OCI-LY3 (cell line): Measurements from ENCODE around the gene TNRC6C.
"Not testable (repeated sequence)": the region's sequence is repeated elsewhere in the genome, so short reads cannot be mapped to it uniquely, and the experiment has no call there.

Experiments used
- H2AFZ ChIP-seq: fragments of 200-600, 300-600 bp; shearing (Covaris generic); 2 replicates; pipeline ENCODE4 v1.6.0; 2014; ENCODE audit warnings: antibody characterized with exemption, low read depth, low read length
- H3K27ac ChIP-seq: fragments of 200-600, 300-600 bp; sonication (generic); 2 replicates; pipeline ENCODE4 v1.5.1; 2014; ENCODE audit warnings: mild to moderate bottlenecking, low read length, moderate library complexity, mixed read lengths
- H3K27me3 ChIP-seq: fragments of 200-600, 300-600 bp; sonication (generic); 2 replicates; pipeline ENCODE4 v1.6.1; 2014; ENCODE audit warnings: low read depth, low read length, mixed read lengths
- H3K36me3 ChIP-seq: fragments of 200-600, 300-600 bp; sonication (generic); replicated peaks from 2 replicates; pipeline ENCODE3; 2014; ENCODE audit warnings: low read depth, low read length, mixed read lengths
- H3K4me1 ChIP-seq: fragments of 300-600, 200-600 bp; sonication (generic); 2 replicates; pipeline ENCODE4 v1.6.1; 2014; ENCODE audit warnings: low read length, mixed read lengths
- H3K4me2 ChIP-seq: fragments of 200-600, 300-600 bp; sonication (generic); 2 replicates; pipeline ENCODE4 v1.6.1; 2014; ENCODE audit warnings: low read length, mixed read lengths
- H3K4me3 ChIP-seq: fragments of 300-600, 200-600 bp; sonication (generic); 2 replicates; pipeline ENCODE4 v1.5.1; 2014; ENCODE audit warnings: antibody characterized with exemption, mild to moderate bottlenecking, low read length, moderate library complexity
- H3K79me2 ChIP-seq: fragments of 300-600, 200-600 bp; shearing (Covaris generic); 2 replicates; pipeline ENCODE4 v1.6.1; 2014; ENCODE audit warnings: mild to moderate bottlenecking, low read length, mixed read lengths
- H3K9ac ChIP-seq: fragments of 300-600, 200-600 bp; shearing (Covaris generic); 2 replicates; pipeline ENCODE4 v1.6.0; 2014; ENCODE audit warnings: mild to moderate bottlenecking, low read length, moderate library complexity
- H3K9me3 ChIP-seq: fragments of 200-600, 300-600 bp; shearing (Covaris generic); 2 replicates; pipeline ENCODE4 v1.6.1; 2014; ENCODE audit warnings: low read length, mixed read lengths; ENCODE audit not compliant: insufficient read depth
- H4K20me1 ChIP-seq: fragments of 200-600, 300-600 bp; sonication (generic); 2 replicates; pipeline ENCODE4 v1.6.1; 2016; ENCODE audit warnings: low read length, mixed read lengths; ENCODE audit not compliant: insufficient read depth
- CTCF ChIP-seq: fragments of 200-600, 300-600 bp; sonication (generic); IDR thresholded peaks from 2 replicates; pipeline ENCODE4 v1.5.1; 2014; ENCODE audit warnings: antibody characterized with exemption, low read length, low read depth
- EZH2phosphoT487 ChIP-seq: fragments of 200-600 bp; shearing (Covaris generic); IDR thresholded peaks from 2 replicates; pipeline ENCODE4 v1.6.1; 2018; ENCODE audit warnings: antibody characterized with exemption, mixed run types, low read depth

The TNRC6C gene

GRCh38 chr17:77990301-77990700 is 31.8 kb downstream of the TNRC6C start:
- TF ChIP-seq CTCF (no peak), EZH2phosphoT487 (no peak)
- Histone ChIP-seq H3K9ac (no peak overlapping the region), H3K27me3 (peaks cover 54% of the 10 kb centered on the region), H4K20me1 (no peaks in the 10 kb centered on the region), H3K36me3 (no peaks in the 10 kb centered on the region), H3K27ac (no peak overlapping the region), H3K4me2 (no peak overlapping the region), H2AFZ (no peak overlapping the region), H3K79me2 (no peaks in the 10 kb centered on the region), H3K9me3 (no peaks in the 10 kb centered on the region), H3K4me3 (no peak overlapping the region), H3K4me1 (no peaks in the 10 kb centered on the region)

- not testable (repeated sequence) for H3K9ac ChIP-seq, H3K9me3 ChIP-seq, H3K36me3 ChIP-seq, H2AFZ ChIP-seq, H3K4me2 ChIP-seq, H3K79me2 ChIP-seq, H3K4me1 ChIP-seq, H4K20me1 ChIP-seq, H3K27ac ChIP-seq, H3K4me3 ChIP-seq
- peaks cover 58% of the 10 kb centered on the region for H3K27me3 ChIP-seq
Observed at GRCh38 chr17:77993735-77994134, 35.2 kb downstream of the TNRC6C start.

GRCh38 chr17:77995146-77995852 is 36.8 kb downstream of the TNRC6C start:
- H3K9ac ChIP-seq: no peak overlapping the region
- no peak overlapping the region for H2AFZ ChIP-seq
- peaks cover 44% of the 10 kb centered on the region for H3K27me3 ChIP-seq
- H3K4me2 ChIP-seq: no peak overlapping the region
- no peaks in the 10 kb centered on the region for H3K36me3 ChIP-seq
- no peak for TF ChIP-seq EZH2phosphoT487
- no peak overlapping the region for H3K27ac ChIP-seq
- no peaks in the 10 kb centered on the region for H3K79me2 ChIP-seq
- no peaks in the 10 kb centered on the region for H3K4me1 ChIP-seq
- H3K4me3 ChIP-seq: no peak overlapping the region
- H3K9me3 ChIP-seq: no peaks in the 10 kb centered on the region
- H4K20me1 ChIP-seq: no peaks in the 10 kb centered on the region

- no peak overlapping the region for H3K4me2 ChIP-seq
- no peaks in the 10 kb centered on the region for H4K20me1 ChIP-seq
- TF ChIP-seq CTCF (no peak), EZH2phosphoT487 (no peak)
- H3K9ac ChIP-seq: no peak overlapping the region
- no peak overlapping the region for H3K27ac ChIP-seq
- H3K9me3 ChIP-seq: no peaks in the 10 kb centered on the region
- H3K4me1 ChIP-seq: no peaks in the 10 kb centered on the region
- H3K27me3 ChIP-seq: peaks cover 38% of the 10 kb centered on the region
- H2AFZ ChIP-seq: no peak overlapping the region
- no peaks in the 10 kb centered on the region for H3K36me3 ChIP-seq
- H3K79me2 ChIP-seq: no peaks in the 10 kb centered on the region
- H3K4me3 ChIP-seq: no peak overlapping the region
Observed at GRCh38 chr17:77996256-77996655, 37.8 kb downstream of the TNRC6C start.

GRCh38 chr17:77999413-78000173 is 41.1 kb downstream of the TNRC6C start:
- no peak for TF ChIP-seq CTCF
- no peak for TF ChIP-seq EZH2phosphoT487
- H4K20me1 ChIP-seq: no peaks in the 10 kb centered on the region
- peaks cover 61% of the 10 kb centered on the region for H3K27me3 ChIP-seq
- no peak overlapping the region for H3K9ac ChIP-seq
- H3K4me3 ChIP-seq: no peak overlapping the region
- no peaks in the 10 kb centered on the region for H3K79me2 ChIP-seq
- no peak overlapping the region for H3K4me2 ChIP-seq
- H3K9me3 ChIP-seq: no peaks in the 10 kb centered on the region
- H3K36me3 ChIP-seq: no peaks in the 10 kb centered on the region
- no peak overlapping the region for H2AFZ ChIP-seq
- H3K27ac ChIP-seq: no peak overlapping the region
- no peaks in the 10 kb centered on the region for H3K4me1 ChIP-seq
